HepG2 (cell line): ENCODE data around the gene LSM2. TPM values are rescaled to one million over a fixed set of nuclear protein-coding genes. Genes with fewer than 3 reads are reported as not detected.
A peak's percentile ranks its signal among the peaks of the same experiment; 100 is the strongest.

Source experiments
- ATAC-seq: fragments of 200-7000 bp; cut with Tn5 transposase; 3 replicates; pipeline ENCODE4 v1.9.1; 2020; ENCODE audit warnings: mild to moderate bottlenecking, moderate library complexity
- BruUV-seq: library from RNA; stranded (reverse); fragments of 400-500 nt; replicated peaks from 2 replicates; lab custom pipeline; 2021; lab: Mats Ljungman, UMichigan
- CTCF ChIA-PET: fragments of 300-600 bp; formaldehyde crosslinking; extraction: SDS; loops from one replicate; lab custom pipeline; 2021; ENCODE audit warnings: low total read pairs, inconsistent platforms, low intra/inter-chr PET ratio; lab: Yijun Ruan, JAX
- POLR2A ChIA-PET: fragments of 350-600 bp; sonication (Branson Sonifier 250); formaldehyde crosslinking; loops from one replicate; lab custom pipeline; 2020; ENCODE audit warnings: antibody characterized with exemption, inconsistent platforms; lab: Yijun Ruan, JAX
- DNase-seq: peaks from one replicate; pipeline ENCODE4 v3.0.0-alpha.2; 2015; ENCODE audit warnings: low spot score
- FAIRE-seq: peaks from 3 replicates; lab custom pipeline; 2011; peaks lifted over from hg19 to GRCh38; lab: Jason Lieb, UNC
- H2AFZ ChIP-seq: one replicate; pipeline ENCODE4 v1.6.1; 2011; ENCODE audit warnings: low read length, inconsistent platforms
- H3K27ac ChIP-seq: fragments of 300-600 bp; 3 replicates; pipeline ENCODE4 v1.8.0; 2011; ENCODE audit warnings: mixed run types, mild to moderate bottlenecking, mixed read lengths, low read length, inconsistent platforms; ENCODE audit not compliant: insufficient read depth; ENCODE audit errors: extremely low read length
- H3K27me3 ChIP-seq, 2 experiments: fragments of 200-600 bp in 1 of 2; 2 replicates in 1 of 2; 3 replicates in 1 of 2; pipeline versions ENCODE4 v1.6.0 to v1.8.0; 2011; ENCODE audit warnings: low read length in 2 of 2, mild to moderate bottlenecking in 2 of 2, moderate library complexity in 2 of 2, inconsistent platforms in 1 of 2; ENCODE audit not compliant: insufficient read depth in 2 of 2, control insufficient read depth in 1 of 2
- H3K36me3 ChIP-seq, 2 experiments: fragments of 200-600 bp in 1 of 2; replicated peaks in 1 of 2; 2 replicates in 1 of 2; 3 replicates in 1 of 2; pipeline versions ENCODE4 v1.5.1 to v1.8.0; 2011; ENCODE audit warnings: low read length in 2 of 2, inconsistent platforms in 1 of 2; ENCODE audit not compliant: insufficient read depth in 2 of 2, control insufficient read depth in 1 of 2
- H3K4me1 ChIP-seq: 2 replicates; pipeline ENCODE4 v1.5.1; 2012; ENCODE audit warnings: low read length, inconsistent platforms; ENCODE audit not compliant: insufficient read depth
- H3K4me2 ChIP-seq: 2 replicates; pipeline ENCODE4 v1.6.0; 2011; ENCODE audit warnings: low read depth, low read length, inconsistent platforms
- H3K4me3 ChIP-seq, 3 experiments: fragments of 200-600 bp in 1 of 3; sonication (generic), shearing (Covaris generic) in 1 of 3; replicated peaks in 1 of 3; 2 replicates each; pipeline ENCODE4 v1.5.1; 2011 to 2016; ENCODE audit warnings: low read length in 3 of 3, inconsistent platforms in 2 of 3, low read depth in 2 of 3, mild to moderate bottlenecking in 2 of 3, control low read depth in 1 of 3, mixed read lengths in 1 of 3; ENCODE audit not compliant: insufficient read depth in 1 of 3
- H3K79me2 ChIP-seq: one replicate; pipeline ENCODE4 v1.6.1; 2011; ENCODE audit warnings: low read length, inconsistent platforms; ENCODE audit not compliant: insufficient read depth
- H3K9ac ChIP-seq: 2 replicates; pipeline ENCODE4 v1.6.0; 2011; ENCODE audit warnings: mild to moderate bottlenecking, low read depth, low read length, inconsistent platforms; ENCODE audit not compliant: insufficient read depth
- H3K9me3 ChIP-seq: 2 replicates; pipeline ENCODE4 v1.5.1; 2012; ENCODE audit warnings: mild to moderate bottlenecking, low read length
- H4K20me1 ChIP-seq: 2 replicates; pipeline ENCODE4 v1.6.0; 2011; ENCODE audit warnings: inconsistent platforms, mild to moderate bottlenecking, low read length, moderate library complexity; ENCODE audit not compliant: insufficient read depth
- BCL6 ChIP-seq: IDR thresholded peaks from 2 replicates; pipeline ENCODE4 v1.6.1; 2016; ENCODE audit warnings: missing genetic modification reagents, missing compliant biosample characterization
- CCDC6 ChIP-seq: sonication (generic); formaldehyde crosslinking; IDR thresholded peaks from 2 replicates; pipeline ENCODE4 v1.8.1; 2022; ENCODE audit warnings: mild to moderate bottlenecking, missing genetic modification reagents, moderate library complexity
- CHD2 ChIP-seq: IDR thresholded peaks from 2 replicates; pipeline ENCODE4 v1.6.1; 2011; ENCODE audit warnings: low read depth, low read length, improper control_type of control experiment
- GPN1 ChIP-seq: sonication (generic); formaldehyde crosslinking; IDR thresholded peaks from 2 replicates; pipeline ENCODE4 v1.5.1; 2020; ENCODE audit warnings: missing genetic modification reagents, borderline replicate concordance
- GRHL1 ChIP-seq: sonication (generic); formaldehyde crosslinking; conservative IDR thresholded peaks from 2 replicates; pipeline ENCODE4 v1.8.0; 2022; ENCODE audit warnings: missing genetic modification reagents
- MTA3 ChIP-seq: sonication (generic); formaldehyde crosslinking; IDR thresholded peaks from 2 replicates; pipeline ENCODE4 v1.4.0; 2020; ENCODE audit warnings: missing genetic modification reagents
- MXD3 ChIP-seq: IDR thresholded peaks from 2 replicates; pipeline ENCODE4 v1.6.1; 2016; ENCODE audit warnings: mild to moderate bottlenecking, missing biosample characterization, missing genetic modification reagents
- RFXAP ChIP-seq: sonication (generic); formaldehyde crosslinking; IDR thresholded peaks from 2 replicates; pipeline ENCODE4 v1.4.0; 2020; ENCODE audit warnings: missing genetic modification reagents, borderline replicate concordance
- ZNF234 ChIP-seq: sonication (generic); formaldehyde crosslinking; conservative IDR thresholded peaks from 2 replicates; pipeline ENCODE4 v1.5.1; 2020; ENCODE audit warnings: mild to moderate bottlenecking, missing genetic modification reagents
- ZNF335 ChIP-seq: sonication (generic); formaldehyde crosslinking; IDR thresholded peaks from 2 replicates; pipeline ENCODE4 v1.4.0; 2020; ENCODE audit warnings: missing genetic modification reagents
- ZNF691 ChIP-seq: sonication (generic); formaldehyde crosslinking; IDR thresholded peaks from 2 replicates; pipeline ENCODE4 v1.4.0; 2020; ENCODE audit warnings: missing genetic modification reagents, low read depth, mild to moderate bottlenecking, borderline replicate concordance
- ZNF790 ChIP-seq: sonication (generic); formaldehyde crosslinking; IDR thresholded peaks from 2 replicates; pipeline ENCODE4 v1.8.0; 2022; ENCODE audit warnings: missing genetic modification reagents, mild to moderate bottlenecking, borderline replicate concordance
- ZSCAN21 ChIP-seq: sonication (generic); formaldehyde crosslinking; IDR thresholded peaks from 2 replicates; pipeline ENCODE4 v1.8.0; 2022; ENCODE audit warnings: mild to moderate bottlenecking, missing genetic modification reagents, moderate library complexity, borderline replicate concordance
- WGBS: methylation state at CpG from one replicate; pipeline ENCODE4 v1.1.6; 2017; ENCODE audit warnings: low lambda C conversion rate; 5-methylcytosine and 5-hydroxymethylcytosine counted together
- in situ Hi-C: cut with HindIII; loops from 2 replicates; pipeline ENCODE4 v1.10.0; 2017; ENCODE audit warnings: low pct_unique_long_range_greater_than_20kb; ENCODE audit not compliant: extremely low pct_ligation_motif_present
- intact Hi-C: fragments of 100-400 bp; cut with micrococcal nuclease; formaldehyde crosslinking; loops from one replicate; pipeline ENCODE4 v1.10.0; 2022; ENCODE audit not compliant: unreplicated experiment
- polyA plus RNA-seq, 8 experiments: library from polyadenylated mRNA; depleted of rRNA in 3 of 8; stranded (reverse) in 7 of 8; unstranded in 1 of 8; fragments of >200 nt; fragmentation: Illumina TruSeq in 4 of 8; extraction: Trizol in 4 of 8; gene quantifications; 2 replicates each; pipeline versions ENCODE4 v1.2.1 to v1.2.3, GENCODE V29; 2011 to 2016; ENCODE audit warnings: low read depth in 4 of 8, missing spikeins in 1 of 8, mixed read lengths in 1 of 8; ENCODE audit not compliant: insufficient read depth in 1 of 8
- total RNA-seq, 5 experiments: library from RNA; depleted of rRNA; stranded (reverse); fragments of >200 nt; fragmentation: Illumina TruSeq; extraction: Trizol; gene quantifications; 2 replicates each; pipeline ENCODE4 v1.2.3, GENCODE V29; 2016; ENCODE audit warnings: low read depth in 1 of 5
- TF ChIP-seq, protein P1 (sequence below): sonication (generic); formaldehyde crosslinking; IDR thresholded peaks from 2 replicates; pipeline ENCODE4 v1.4.0; 2020; ENCODE audit warnings: mild to moderate bottlenecking, missing genetic modification reagents

LSM2 gene
- total and polyA plus RNA-seq, 2 of the 13 experiments (the other 11 are each of a cell fraction or from before 2014, with no cell fraction given), result 69.4 to 90.5 TPM

DNA sequence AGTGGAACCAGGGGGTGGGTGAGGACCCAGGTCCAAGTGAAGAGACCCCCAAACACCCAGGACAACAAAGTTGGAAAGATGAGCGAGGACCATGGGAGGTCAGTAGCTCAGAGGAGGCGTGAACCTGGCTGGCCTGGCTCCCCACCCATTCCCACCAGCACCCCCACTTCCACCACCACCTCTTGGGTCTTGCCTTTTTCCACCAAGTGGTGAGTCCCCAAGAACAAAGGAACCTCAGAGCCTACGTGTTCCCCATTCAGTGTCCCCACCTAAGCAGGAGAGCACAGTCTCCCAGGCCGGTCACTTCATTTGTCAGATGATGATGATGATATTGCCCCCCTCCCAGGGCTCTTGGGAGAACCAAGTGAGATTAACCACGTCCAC is 29.1 kb downstream of the LSM2 start:
- H3K27me3 ChIP-seq, result no peaks in the 10 kb centered on the region
- FAIRE-seq (no peak), DNase-seq (no peak), ATAC-seq (no peak)
- CTCF ChIA-PET, result no interaction called here
- H3K9ac ChIP-seq, result peak overlapping the region; percentile 62; the same call in 1 of the 2 replicates
- POLR2A ChIA-PET, result interaction anchor here (0.9 to 8.2 kb wide), 28 partner anchors 8 to 236 kb away, joined by 3 to 66 read pairs (median 6); partner anchors contain the start of genes ABHD16A, BAG6, C6orf47 and CFB
- H3K36me3 ChIP-seq, result peaks cover 27 to 32% of the 10 kb centered on the region in 2 experiments
- no peak overlapping the region for H2AFZ ChIP-seq
- peak overlapping the region; percentile 88 for H3K4me2 ChIP-seq
- in situ Hi-C loops (no loop called here), intact Hi-C loops (loop anchor here (10.0 kb wide), 1 partner anchor 147 kb away; the partner anchor contains the start of gene C2)
- H3K4me1 ChIP-seq, result peaks cover 55% of the 10 kb centered on the region
- H3K27ac ChIP-seq, result peak overlapping the region; percentile 70
- H3K79me2 ChIP-seq, result no peaks in the 10 kb centered on the region
- peak overlapping the region in 1 of 3 experiments; percentile 72; a peak in 1 of 6 replicates for H3K4me3 ChIP-seq
- WGBS, result 97% methylated on average over 5 of the region's 5 CpGs
- no peaks in the 10 kb centered on the region for H4K20me1 ChIP-seq
- BruUV-seq, result TSS peak; percentile 60
- no peaks in the 10 kb centered on the region for H3K9me3 ChIP-seq
- TF ChIP-seq CCDC6 (CRISPR knock-in tag) (no peak), ZNF335 (CRISPR knock-in tag) (no peak), ZNF691 (CRISPR knock-in tag) (no peak), ZNF790 (no peak), BCL6 (CRISPR knock-in tag) (no peak), GRHL1 (CRISPR knock-in tag) (no peak), ZNF234 (CRISPR knock-in tag) (no peak), CHD2 (no peak), RFXAP (CRISPR knock-in tag) (no peak), MTA3 (CRISPR knock-in tag) (no peak), MXD3 (CRISPR knock-in tag) (no peak), ZSCAN21 (CRISPR knock-in tag) (0 out of 2 replicates have a peak, but pooled peaks have one; percentile 37), GPN1 (CRISPR knock-in tag) (no peak)
- TF ChIP-seq, protein P1, sequence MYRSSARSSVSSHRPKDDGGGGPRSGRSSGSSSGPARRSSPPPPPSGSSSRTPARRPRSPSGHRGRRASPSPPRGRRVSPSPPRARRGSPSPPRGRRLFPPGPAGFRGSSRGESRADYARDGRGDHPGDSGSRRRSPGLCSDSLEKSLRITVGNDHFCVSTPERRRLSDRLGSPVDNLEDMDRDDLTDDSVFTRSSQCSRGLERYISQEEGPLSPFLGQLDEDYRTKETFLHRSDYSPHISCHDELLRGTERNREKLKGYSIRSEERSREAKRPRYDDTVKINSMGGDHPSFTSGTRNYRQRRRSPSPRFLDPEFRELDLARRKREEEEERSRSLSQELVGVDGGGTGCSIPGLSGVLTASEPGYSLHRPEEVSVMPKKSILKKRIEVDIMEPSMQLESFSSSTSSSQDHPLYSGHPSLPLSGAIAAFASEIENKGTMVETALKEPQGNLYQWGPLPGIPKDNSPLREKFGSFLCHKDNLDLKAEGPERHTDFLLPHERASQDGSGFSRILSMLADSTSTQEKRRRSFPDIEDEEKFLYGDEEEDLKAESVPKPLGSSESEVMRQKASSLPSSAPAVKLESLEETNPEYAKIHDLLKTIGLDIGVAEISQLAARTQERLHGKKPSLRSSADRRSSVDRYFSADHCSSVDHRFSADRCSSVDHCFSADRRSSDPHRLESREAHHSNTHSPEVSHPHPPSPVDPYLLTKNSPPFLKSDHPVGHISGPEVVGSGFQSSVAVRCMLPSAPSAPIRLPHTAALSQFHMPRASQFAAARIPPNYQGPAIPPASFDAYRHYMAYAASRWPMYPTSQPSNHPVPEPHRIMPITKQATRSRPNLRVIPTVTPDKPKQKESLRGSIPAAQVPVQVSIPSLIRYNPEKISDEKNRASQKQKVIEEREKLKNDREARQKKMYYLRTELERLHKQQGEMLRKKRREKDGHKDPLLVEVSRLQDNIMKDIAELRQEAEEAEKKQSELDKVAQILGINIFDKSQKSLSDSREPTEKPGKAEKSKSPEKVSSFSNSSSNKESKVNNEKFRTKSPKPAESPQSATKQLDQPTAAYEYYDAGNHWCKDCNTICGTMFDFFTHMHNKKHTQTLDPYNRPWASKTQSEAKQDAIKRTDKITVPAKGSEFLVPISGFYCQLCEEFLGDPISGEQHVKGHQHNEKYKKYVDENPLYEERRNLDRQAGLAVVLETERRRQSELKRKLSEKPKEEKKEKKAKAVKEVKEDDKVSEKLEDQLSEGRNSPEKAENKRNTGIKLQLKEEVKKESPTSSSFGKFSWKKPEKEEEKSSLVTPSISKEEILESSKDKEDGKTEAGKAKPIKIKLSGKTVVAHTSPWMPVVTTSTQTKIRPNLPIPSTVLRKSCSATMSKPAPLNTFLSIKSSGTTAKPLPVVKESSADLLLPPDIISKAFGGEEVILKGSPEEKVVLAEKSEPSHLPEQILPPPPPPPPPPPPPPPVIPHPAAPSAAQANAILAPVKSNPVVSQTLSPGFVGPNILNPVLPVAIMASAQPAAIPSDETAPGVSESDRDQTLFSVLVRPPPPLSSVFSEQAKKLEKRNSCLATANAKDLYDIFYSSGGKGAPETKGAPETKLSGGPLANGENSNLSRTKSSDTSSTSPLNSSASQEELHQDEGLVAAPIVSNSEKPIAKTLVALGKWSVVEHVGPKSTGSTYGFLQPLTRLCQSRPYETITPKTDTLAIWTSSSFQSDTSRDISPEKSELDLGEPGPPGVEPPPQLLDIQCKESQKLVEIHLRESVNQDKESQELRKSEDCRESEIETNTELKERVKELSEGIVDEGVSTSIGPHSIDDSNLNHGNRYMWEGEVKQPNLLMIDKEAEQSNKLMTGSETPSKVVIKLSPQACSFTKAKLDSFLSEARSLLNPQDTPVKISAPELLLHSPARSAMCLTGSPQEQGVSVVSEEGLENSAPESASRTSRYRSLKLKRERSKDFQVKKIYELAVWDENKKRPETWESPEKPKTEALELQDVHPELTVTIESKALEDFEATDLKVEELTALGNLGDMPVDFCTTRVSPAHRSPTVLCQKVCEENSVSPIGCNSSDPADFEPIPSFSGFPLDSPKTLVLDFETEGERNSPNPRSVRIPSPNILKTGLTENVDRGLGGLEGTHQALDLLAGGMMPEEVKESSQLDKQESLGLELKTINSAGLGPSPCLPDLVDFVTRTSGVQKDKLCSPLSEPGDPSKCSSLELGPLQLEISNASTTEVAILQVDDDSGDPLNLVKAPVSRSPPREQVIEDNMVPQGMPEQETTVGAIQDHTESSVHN, result no peak
